IPS DF 6.9 (cell line): Measurements from ENCODE around the gene PREX1.

Source experiments
- DNase-seq: peaks from one replicate; pipeline ENCODE4 v3.0.0-alpha.2; 2013; ENCODE audit warnings: low read depth, low spot score
- H3K27ac ChIP-seq: one replicate; pipeline ENCODE4 v1.5.1; 2013; ENCODE audit warnings: low read length, control low read depth
- H3K27me3 ChIP-seq: 2 replicates; pipeline ENCODE4 v1.6.1; 2013; ENCODE audit warnings: mild to moderate bottlenecking, low read length; ENCODE audit not compliant: control insufficient read depth, insufficient read depth
- H3K36me3 ChIP-seq: 2 replicates; pipeline ENCODE4 v1.6.1; 2013; ENCODE audit warnings: low read length; ENCODE audit not compliant: control insufficient read depth, insufficient read depth
- H3K4me1 ChIP-seq: 2 replicates; pipeline ENCODE4 v1.6.1; 2013; ENCODE audit warnings: low read length; ENCODE audit not compliant: control insufficient read depth, insufficient read depth
- H3K4me3 ChIP-seq: 2 replicates; pipeline ENCODE4 v1.5.1; 2013; ENCODE audit warnings: mild to moderate bottlenecking, low read length
- H3K9me3 ChIP-seq: 2 replicates; pipeline ENCODE4 v1.6.1; 2013; ENCODE audit warnings: low read length, inconsistent platforms; ENCODE audit not compliant: control insufficient read depth, insufficient read depth
- WGBS: extraction: QIAGEN DNeasy Blood & Tissue Kit; methylation state at CpG from one replicate; pipeline ENCODE4 v1.1.7; 2013; ENCODE audit warnings: mixed read lengths, missing lambda C conversion rate; ENCODE audit not compliant: insufficient read length, insufficient coverage; 5-methylcytosine and 5-hydroxymethylcytosine counted together

The PREX1 gene

GRCh38 chr20:48636301-48636700, 191.5 kb downstream of the PREX1 start:
- no CpG with 5 or more reads among the region's 26 CpGs for WGBS
- no peak overlapping the region for H3K4me3 ChIP-seq
- DNase-seq: no peak

DNA sequence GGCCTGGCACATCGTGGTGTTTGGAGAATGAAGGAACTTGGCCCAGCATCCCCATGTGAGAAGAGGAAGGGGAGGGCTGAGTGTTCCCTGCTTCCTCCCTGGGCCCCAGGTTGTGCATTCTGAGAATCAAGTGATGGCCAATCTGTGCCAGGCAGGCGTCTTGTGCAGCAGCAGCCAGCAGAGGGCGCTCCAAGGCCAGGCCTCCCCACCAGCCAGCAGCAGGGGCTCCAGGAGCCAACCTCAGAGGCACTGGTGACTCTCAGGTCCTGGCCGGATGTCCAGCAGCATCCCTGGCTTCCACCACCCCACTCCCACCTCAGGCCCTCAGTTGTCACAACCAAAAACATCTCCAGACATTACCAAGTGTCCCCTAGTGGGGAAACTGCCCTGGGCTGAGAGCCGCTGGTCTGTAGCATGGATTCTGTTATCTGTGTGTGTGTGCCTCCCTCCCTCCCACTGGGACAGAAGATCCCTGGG, 192.0 kb downstream of the PREX1 start:
- Histone ChIP-seq H3K9me3 (no peaks in the 10 kb centered on the region), H3K4me3 (no peak overlapping the region), H3K27me3 (no peaks in the 10 kb centered on the region), H3K4me1 (no peaks in the 10 kb centered on the region), H3K36me3 (no peaks in the 10 kb centered on the region), H3K27ac (no peak overlapping the region)
- WGBS: no CpG with 5 or more reads among the region's 5 CpGs
- no peak for DNase-seq

More at GRCh38 chr20:48636301-48636700, 191.5 kb downstream of the PREX1 start:
- Histone ChIP-seq H3K4me1 (no peaks in the 10 kb centered on the region), H3K27me3 (no peaks in the 10 kb centered on the region), H3K9me3 (no peaks in the 10 kb centered on the region), H3K27ac (no peak overlapping the region), H3K36me3 (no peaks in the 10 kb centered on the region)

GRCh38 chr20:48635361-48635760, 192.4 kb downstream of the PREX1 start:
- DNase-seq: no peak
- Histone ChIP-seq H3K9me3 (no peaks in the 10 kb centered on the region), H3K4me1 (no peaks in the 10 kb centered on the region), H3K36me3 (no peaks in the 10 kb centered on the region), H3K27me3 (no peaks in the 10 kb centered on the region), H3K4me3 (no peak overlapping the region), H3K27ac (no peak overlapping the region)
- WGBS: no CpG with 5 or more reads among the region's 5 CpGs

DNA sequence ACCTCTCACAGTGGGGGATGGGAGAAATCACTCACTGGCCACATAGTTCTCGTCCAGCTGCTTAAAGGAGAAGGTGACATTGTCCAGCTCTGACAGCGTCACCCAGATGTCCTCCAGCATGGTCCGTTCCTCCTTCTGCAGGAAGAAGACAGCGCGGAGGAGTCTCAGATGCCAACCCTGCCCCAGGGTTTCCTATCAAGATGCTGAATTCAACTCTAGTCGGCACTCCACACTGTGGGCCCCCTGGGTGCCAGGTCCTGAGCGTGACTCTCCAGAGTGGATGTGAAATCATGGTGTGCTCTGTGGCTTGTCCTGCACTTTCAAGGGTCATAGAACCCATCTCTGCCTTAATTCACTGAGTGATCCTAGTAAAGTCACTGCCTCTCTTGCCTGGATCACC, 193.2 kb downstream of the PREX1 start:
- H3K4me1 ChIP-seq: no peaks in the 10 kb centered on the region
- H3K27me3 ChIP-seq: no peaks in the 10 kb centered on the region
- H3K4me3 ChIP-seq: no peak overlapping the region
- DNase-seq: no peak
- H3K9me3 ChIP-seq: no peaks in the 10 kb centered on the region
- H3K36me3 ChIP-seq: no peaks in the 10 kb centered on the region
- H3K27ac ChIP-seq: no peak overlapping the region
- no CpG with 5 or more reads among the region's 7 CpGs for WGBS

DNA sequence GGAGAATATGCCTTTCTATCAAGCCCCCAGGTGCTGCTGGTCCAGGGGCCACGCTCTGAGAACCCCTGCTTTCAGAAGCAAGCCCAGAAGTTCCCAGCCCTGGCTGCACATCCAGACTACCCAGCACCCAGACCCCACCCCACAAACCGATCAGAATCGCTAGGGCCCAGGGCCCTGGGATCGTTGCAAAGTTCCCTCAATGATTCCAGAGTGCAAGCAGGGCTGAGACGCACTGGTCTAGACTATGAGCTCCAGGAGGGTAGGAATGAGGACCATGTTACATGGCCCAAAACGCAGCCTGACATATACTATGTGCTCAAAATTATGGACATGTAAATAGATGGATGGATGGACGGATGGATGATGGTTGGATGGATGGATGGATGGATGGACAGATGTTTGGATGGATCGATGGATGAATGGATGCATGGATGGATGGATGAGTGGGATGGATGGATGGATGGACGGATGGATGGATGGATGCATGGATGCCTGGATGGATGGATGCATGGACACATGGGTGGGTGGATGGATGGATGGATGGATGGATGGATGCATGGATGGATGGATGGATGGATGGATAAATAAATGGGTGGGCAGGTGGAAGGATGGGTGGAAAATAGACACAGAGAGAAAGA, 194.1 kb downstream of the PREX1 start:
- H3K36me3 ChIP-seq: no peaks in the 10 kb centered on the region
- WGBS: 100% methylated on average over 2 of the region's 9 CpGs

GRCh38 chr20:48632825-48633619, 194.8 kb downstream of the PREX1 start:
- H3K4me3 ChIP-seq: no peak overlapping the region
- DNase-seq: no peak
- no peaks in the 10 kb centered on the region for H3K9me3 ChIP-seq
- no peaks in the 10 kb centered on the region for H3K36me3 ChIP-seq
- no peak overlapping the region for H3K27ac ChIP-seq
- H3K27me3 ChIP-seq: no peaks in the 10 kb centered on the region
- WGBS: no CpG with 5 or more reads among the region's 12 CpGs
- no peaks in the 10 kb centered on the region for H3K4me1 ChIP-seq

More for the DNA sequence above, 194.1 kb downstream of the PREX1 start:
- Histone ChIP-seq H3K4me3 (no peak overlapping the region), H3K9me3 (no peaks in the 10 kb centered on the region), H3K27me3 (no peaks in the 10 kb centered on the region), H3K27ac (no peak overlapping the region), H3K4me1 (no peaks in the 10 kb centered on the region)
- no peak for DNase-seq

- no peak overlapping the region for H3K4me3 ChIP-seq
- H3K27me3 ChIP-seq: no peaks in the 10 kb centered on the region
- no peaks in the 10 kb centered on the region for H3K36me3 ChIP-seq
- no CpG with 5 or more reads among the region's 29 CpGs for WGBS
- no peak overlapping the region for H3K27ac ChIP-seq
- no peak for DNase-seq
- no peaks in the 10 kb centered on the region for H3K4me1 ChIP-seq
- no peaks in the 10 kb centered on the region for H3K9me3 ChIP-seq
Observed at GRCh38 chr20:48632017-48632824, 195.6 kb downstream of the PREX1 start.

DNA sequence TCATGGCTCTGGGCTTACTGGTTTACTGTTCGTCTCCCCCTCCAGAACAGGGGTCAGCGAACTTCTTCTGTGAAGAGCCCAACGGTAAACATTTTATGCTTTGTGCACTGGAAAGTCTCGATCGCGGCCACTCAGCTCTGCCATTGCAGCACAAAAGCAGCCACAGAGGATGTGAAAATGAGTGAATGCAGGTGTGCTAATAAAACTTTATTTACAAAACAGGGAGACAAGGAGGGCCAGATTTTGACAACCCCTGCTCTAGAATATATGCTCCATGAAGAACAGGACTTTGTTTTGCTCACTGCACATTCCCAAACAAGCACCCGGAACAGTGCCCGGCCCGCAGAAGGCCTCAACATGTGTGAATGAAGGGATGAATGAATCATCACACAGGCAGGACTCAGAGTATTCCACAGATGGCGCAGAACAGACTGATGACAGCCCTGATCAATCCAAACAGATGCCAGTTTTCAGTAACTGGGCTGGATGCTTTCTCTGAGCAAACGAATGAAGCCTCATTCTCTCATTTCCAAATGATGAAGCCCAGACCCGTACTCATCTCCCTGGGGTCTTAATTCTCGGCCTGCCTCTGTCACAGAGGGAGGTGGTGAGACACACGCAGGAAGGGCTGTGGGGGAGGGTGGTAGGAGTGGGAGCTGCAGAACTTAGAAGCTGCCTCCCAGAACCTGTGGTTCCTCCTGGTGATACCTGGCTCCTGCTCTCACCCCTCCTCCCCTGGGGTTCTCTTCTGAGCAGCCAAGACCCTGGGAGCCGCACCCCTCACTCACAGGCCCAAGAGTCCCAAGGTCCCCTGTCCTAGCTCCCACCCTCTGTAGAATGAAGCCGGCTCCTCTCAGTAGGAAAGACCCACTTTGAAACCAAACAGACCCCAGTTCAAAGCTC, 196.4 kb downstream of the PREX1 start:
- no peak overlapping the region for H3K4me3 ChIP-seq
- DNase-seq: no peak
- H3K27me3 ChIP-seq: no peaks in the 10 kb centered on the region
- no peaks in the 10 kb centered on the region for H3K9me3 ChIP-seq
- no peaks in the 10 kb centered on the region for H3K4me1 ChIP-seq
- WGBS: no CpG with 5 or more reads among the region's 16 CpGs
- no peaks in the 10 kb centered on the region for H3K36me3 ChIP-seq
- no peak overlapping the region for H3K27ac ChIP-seq

DNA sequence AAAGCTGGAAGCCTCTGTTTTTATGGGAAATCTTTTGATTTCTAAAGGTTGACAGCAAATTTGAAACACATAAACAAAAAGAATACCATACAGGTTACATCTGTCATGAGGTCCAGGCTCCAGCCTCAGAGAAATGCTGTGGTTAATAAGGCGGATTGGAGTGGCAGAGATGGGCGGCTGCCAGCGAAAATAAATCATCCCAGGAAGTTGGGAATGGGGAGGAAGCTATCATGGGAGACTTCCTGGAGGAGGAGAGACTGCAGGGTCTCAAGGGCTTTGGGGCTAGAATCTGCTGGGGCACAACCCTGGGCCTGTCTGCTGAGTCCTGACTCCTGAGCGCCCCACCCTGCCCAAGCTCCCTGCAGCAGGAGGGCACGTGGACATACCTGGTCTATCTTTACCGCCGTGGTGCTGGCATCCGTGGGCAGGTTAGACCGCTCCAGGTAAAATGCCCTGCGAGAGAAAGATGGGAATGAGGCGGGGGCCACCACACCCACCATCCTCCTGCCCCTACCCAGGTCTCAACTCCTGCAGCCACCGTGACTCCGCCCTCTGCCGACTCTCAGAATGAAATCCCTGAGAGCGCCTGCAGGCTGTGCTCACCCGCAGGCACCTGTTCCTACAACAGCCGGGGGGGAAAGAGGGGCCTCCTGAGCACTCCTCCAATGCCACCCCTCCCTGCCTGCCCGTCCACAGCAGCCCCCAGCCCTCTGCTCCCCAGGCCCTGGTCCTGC, 197.3 kb downstream of the PREX1 start:
- DNase-seq: no peak
- H3K27ac ChIP-seq: no peak overlapping the region
- no peak overlapping the region for H3K4me3 ChIP-seq
- no peaks in the 10 kb centered on the region for H3K9me3 ChIP-seq
- no CpG with 5 or more reads among the region's 18 CpGs for WGBS
- no peaks in the 10 kb centered on the region for H3K4me1 ChIP-seq
- no peaks in the 10 kb centered on the region for H3K27me3 ChIP-seq
- H3K36me3 ChIP-seq: no peaks in the 10 kb centered on the region
